HepG2 (cell line): Measurements from ENCODE around the gene METRNL. TPM values are rescaled to one million over a fixed set of nuclear protein-coding genes. Genes with fewer than 3 reads are reported as not detected.

Source experiments
- ATAC-seq: fragments of 200-7000 bp; cut with Tn5 transposase; 3 replicates; pipeline ENCODE4 v1.9.1; 2020; ENCODE audit warnings: mild to moderate bottlenecking, moderate library complexity
- BruUV-seq: library from RNA; stranded (reverse); fragments of 400-500 nt; replicated peaks from 2 replicates; lab custom pipeline; 2021; lab: Mats Ljungman, UMichigan
- CTCF ChIA-PET: fragments of 300-600 bp; formaldehyde crosslinking; extraction: SDS; loops from one replicate; lab custom pipeline; 2021; ENCODE audit warnings: low total read pairs, inconsistent platforms, low intra/inter-chr PET ratio; lab: Yijun Ruan, JAX
- POLR2A ChIA-PET: fragments of 350-600 bp; sonication (Branson Sonifier 250); formaldehyde crosslinking; loops from one replicate; lab custom pipeline; 2020; ENCODE audit warnings: antibody characterized with exemption, inconsistent platforms; lab: Yijun Ruan, JAX
- DNase-seq: peaks from one replicate; pipeline ENCODE4 v3.0.0-alpha.2; 2015; ENCODE audit warnings: low spot score
- FAIRE-seq: peaks from 3 replicates; lab custom pipeline; 2011; peaks lifted over from hg19 to GRCh38; lab: Jason Lieb, UNC
- H2AFZ ChIP-seq: one replicate; pipeline ENCODE4 v1.6.1; 2011; ENCODE audit warnings: low read length, inconsistent platforms
- H3K27ac ChIP-seq: fragments of 300-600 bp; 3 replicates; pipeline ENCODE4 v1.8.0; 2011; ENCODE audit warnings: mixed run types, mild to moderate bottlenecking, mixed read lengths, low read length, inconsistent platforms; ENCODE audit not compliant: insufficient read depth; ENCODE audit errors: extremely low read length
- H3K27me3 ChIP-seq, 2 experiments: fragments of 200-600 bp in 1 of 2; 2 replicates in 1 of 2; 3 replicates in 1 of 2; pipeline versions ENCODE4 v1.6.0 to v1.8.0; 2011; ENCODE audit warnings: low read length in 2 of 2, mild to moderate bottlenecking in 2 of 2, moderate library complexity in 2 of 2, inconsistent platforms in 1 of 2; ENCODE audit not compliant: insufficient read depth in 2 of 2, control insufficient read depth in 1 of 2
- H3K36me3 ChIP-seq, 2 experiments: fragments of 200-600 bp in 1 of 2; replicated peaks in 1 of 2; 2 replicates in 1 of 2; 3 replicates in 1 of 2; pipeline versions ENCODE4 v1.5.1 to v1.8.0; 2011; ENCODE audit warnings: low read length in 2 of 2, inconsistent platforms in 1 of 2; ENCODE audit not compliant: insufficient read depth in 2 of 2, control insufficient read depth in 1 of 2
- H3K4me1 ChIP-seq: 2 replicates; pipeline ENCODE4 v1.5.1; 2012; ENCODE audit warnings: low read length, inconsistent platforms; ENCODE audit not compliant: insufficient read depth
- H3K4me2 ChIP-seq: 2 replicates; pipeline ENCODE4 v1.6.0; 2011; ENCODE audit warnings: low read depth, low read length, inconsistent platforms
- H3K4me3 ChIP-seq, 3 experiments: fragments of 200-600 bp in 1 of 3; sonication (generic), shearing (Covaris generic) in 1 of 3; replicated peaks in 1 of 3; 2 replicates each; pipeline ENCODE4 v1.5.1; 2011 to 2016; ENCODE audit warnings: low read length in 3 of 3, inconsistent platforms in 2 of 3, low read depth in 2 of 3, mild to moderate bottlenecking in 2 of 3, control low read depth in 1 of 3, mixed read lengths in 1 of 3; ENCODE audit not compliant: insufficient read depth in 1 of 3
- H3K79me2 ChIP-seq: one replicate; pipeline ENCODE4 v1.6.1; 2011; ENCODE audit warnings: low read length, inconsistent platforms; ENCODE audit not compliant: insufficient read depth
- H3K9ac ChIP-seq: 2 replicates; pipeline ENCODE4 v1.6.0; 2011; ENCODE audit warnings: mild to moderate bottlenecking, low read depth, low read length, inconsistent platforms; ENCODE audit not compliant: insufficient read depth
- H3K9me3 ChIP-seq: 2 replicates; pipeline ENCODE4 v1.5.1; 2012; ENCODE audit warnings: mild to moderate bottlenecking, low read length
- H4K20me1 ChIP-seq: 2 replicates; pipeline ENCODE4 v1.6.0; 2011; ENCODE audit warnings: inconsistent platforms, mild to moderate bottlenecking, low read length, moderate library complexity; ENCODE audit not compliant: insufficient read depth
- CEBPB ChIP-seq: IDR thresholded peaks from 2 replicates; pipeline ENCODE4 v1.6.1; 2011; ENCODE audit warnings: low read depth, low read length, improper control_type of control experiment, borderline replicate concordance
- CREBL2 ChIP-seq: sonication (generic); formaldehyde crosslinking; IDR thresholded peaks from 2 replicates; pipeline ENCODE4 v1.8.1; 2023; ENCODE audit warnings: missing genetic modification reagents, mild to moderate bottlenecking, borderline replicate concordance
- E2F1 ChIP-seq: sonication (generic); formaldehyde crosslinking; IDR thresholded peaks from 2 replicates; pipeline ENCODE4 v1.5.0; 2020; ENCODE audit warnings: missing genetic modification reagents
- KLF15 ChIP-seq: sonication (generic); formaldehyde crosslinking; IDR thresholded peaks from 2 replicates; pipeline ENCODE4 v1.8.1; 2023; ENCODE audit warnings: borderline replicate concordance, mild to moderate bottlenecking, inconsistent platforms, missing genetic modification reagents, mixed read lengths
- KMT2A ChIP-seq: sonication (generic); formaldehyde crosslinking; IDR thresholded peaks from 2 replicates; pipeline ENCODE4 v1.4.0; 2020; ENCODE audit warnings: missing genetic modification reagents
- MIER2 ChIP-seq: IDR thresholded peaks from 2 replicates; pipeline ENCODE4 v1.6.1; 2016; ENCODE audit warnings: missing biosample characterization, missing genetic modification reagents
- NFAT5 ChIP-seq: sonication (generic); formaldehyde crosslinking; IDR thresholded peaks from 2 replicates; pipeline ENCODE4 v1.4.0; 2020; ENCODE audit warnings: missing genetic modification reagents
- NFKB2 ChIP-seq: sonication (generic); formaldehyde crosslinking; IDR thresholded peaks from 2 replicates; pipeline ENCODE4 v1.4.0; 2020; ENCODE audit warnings: missing genetic modification reagents, borderline replicate concordance
- NFYB ChIP-seq: sonication (generic); formaldehyde crosslinking; IDR thresholded peaks from 2 replicates; pipeline ENCODE4 v1.4.0; 2020; ENCODE audit warnings: missing genetic modification reagents
- NPAS2 ChIP-seq: sonication (generic); formaldehyde crosslinking; IDR thresholded peaks from 2 replicates; pipeline ENCODE4 v1.8.0; 2022; ENCODE audit warnings: mild to moderate bottlenecking, missing genetic modification reagents, borderline replicate concordance
- PRPF4 ChIP-seq: fragments of 200-400 bp; formaldehyde crosslinking; IDR thresholded peaks from 2 replicates; pipeline ENCODE4 v1.6.1; 2016; ENCODE audit warnings: low read length, low read depth; ENCODE audit not compliant: poor library complexity, severe bottlenecking
- SKIL ChIP-seq: sonication (generic); formaldehyde crosslinking; IDR thresholded peaks from 2 replicates; pipeline ENCODE4 v1.8.0; 2022; ENCODE audit warnings: missing genetic modification reagents, mild to moderate bottlenecking, moderate library complexity, borderline replicate concordance
- TOPORS ChIP-seq: sonication (generic); formaldehyde crosslinking; IDR thresholded peaks from 2 replicates; pipeline ENCODE4 v1.8.0; 2023; ENCODE audit warnings: mild to moderate bottlenecking, missing genetic modification reagents
- ZNF570 ChIP-seq: sonication (generic); formaldehyde crosslinking; IDR thresholded peaks from 2 replicates; pipeline ENCODE4 v1.4.0; 2020; ENCODE audit warnings: mild to moderate bottlenecking, missing genetic modification reagents, borderline replicate concordance
- ZNF576 ChIP-seq: sonication (generic); formaldehyde crosslinking; IDR thresholded peaks from 2 replicates; pipeline ENCODE4 v1.4.0; 2020; ENCODE audit warnings: mild to moderate bottlenecking, missing genetic modification reagents
- ZNF740 ChIP-seq: sonication (generic); formaldehyde crosslinking; IDR thresholded peaks from 2 replicates; pipeline ENCODE4 v1.4.0; 2020; ENCODE audit warnings: missing genetic modification reagents
- WGBS: methylation state at CpG from one replicate; pipeline ENCODE4 v1.1.6; 2017; ENCODE audit warnings: low lambda C conversion rate; 5-methylcytosine and 5-hydroxymethylcytosine counted together
- in situ Hi-C: cut with HindIII; loops from 2 replicates; pipeline ENCODE4 v1.10.0; 2017; ENCODE audit warnings: low pct_unique_long_range_greater_than_20kb; ENCODE audit not compliant: extremely low pct_ligation_motif_present
- intact Hi-C: fragments of 100-400 bp; cut with micrococcal nuclease; formaldehyde crosslinking; loops from one replicate; pipeline ENCODE4 v1.10.0; 2022; ENCODE audit not compliant: unreplicated experiment
- polyA plus RNA-seq, 8 experiments: library from polyadenylated mRNA; depleted of rRNA in 3 of 8; stranded (reverse) in 7 of 8; unstranded in 1 of 8; fragments of >200 nt; fragmentation: Illumina TruSeq in 4 of 8; extraction: Trizol in 4 of 8; gene quantifications; 2 replicates each; pipeline versions ENCODE4 v1.2.1 to v1.2.3, GENCODE V29; 2011 to 2016; ENCODE audit warnings: low read depth in 4 of 8, missing spikeins in 1 of 8, mixed read lengths in 1 of 8; ENCODE audit not compliant: insufficient read depth in 1 of 8
- total RNA-seq, 5 experiments: library from RNA; depleted of rRNA; stranded (reverse); fragments of >200 nt; fragmentation: Illumina TruSeq; extraction: Trizol; gene quantifications; 2 replicates each; pipeline ENCODE4 v1.2.3, GENCODE V29; 2016; ENCODE audit warnings: low read depth in 1 of 5

The METRNL gene
- total and polyA plus RNA-seq, 2 of the 13 experiments (the other 11 are each of a cell fraction or from before 2014, with no cell fraction given) = 0.66 to 0.84 TPM

GRCh38 chr17:83037874-83038165 lies 41.6 kb upstream of the METRNL start:
- WGBS = 97% methylated on average over 9 of the region's 9 CpGs
- FAIRE-seq (no peak), DNase-seq (no peak), ATAC-seq (no peak)
- Histone ChIP-seq H3K4me2 (no peak overlapping the region), H4K20me1 (no peaks in the 10 kb centered on the region), H3K79me2 (peaks cover 5% of the 10 kb centered on the region), H2AFZ (no peak overlapping the region), H3K27me3 (no peaks in the 10 kb centered on the region), H3K36me3 (peaks cover 20 to 57% of the 10 kb centered on the region in 2 experiments; a peak in 4 of 5 replicates), H3K4me1 (no peaks in the 10 kb centered on the region), H3K9me3 (peaks cover 14% of the 10 kb centered on the region; the same call in 1 of the 2 replicates), H3K27ac (no peak overlapping the region), H3K9ac (no peak overlapping the region), H3K4me3 (no peak overlapping the region)
- in situ Hi-C loops (no loop called here), intact Hi-C loops (no loop called here)
- no TSS peak for BruUV-seq
- ChIA-PET POLR2A (no interaction called here), CTCF (no interaction called here)
- no peak for TF ChIP-seq ZNF576 (CRISPR knock-in tag)
- no peak for TF ChIP-seq ZNF570 (CRISPR knock-in tag)
- TF ChIP-seq E2F1 (CRISPR knock-in tag) = no peak
- no peak for TF ChIP-seq NPAS2 (CRISPR knock-in tag)
- TF ChIP-seq NFKB2 (CRISPR knock-in tag) = no peak
- TF ChIP-seq MIER2 (CRISPR knock-in tag) = no peak
- TF ChIP-seq SKIL = no peak
- TF ChIP-seq NFAT5 (CRISPR knock-in tag) = no peak
- no peak for TF ChIP-seq CREBL2
- no peak for TF ChIP-seq ZNF740
- no peak for TF ChIP-seq CEBPB
- no peak for TF ChIP-seq KMT2A (CRISPR knock-in tag)
- TF ChIP-seq NFYB (CRISPR knock-in tag) = no peak
- no peak for TF ChIP-seq PRPF4
- no peak for TF ChIP-seq KLF15
- no peak for TF ChIP-seq TOPORS (CRISPR knock-in tag)
